NOMO-1 treated with dmso at 0.1 percent for 144 hours (cell line): Measurements from ENCODE around the gene SPEN.
"Not testable (repeated sequence)": the region's sequence is repeated elsewhere in the genome, so short reads cannot be mapped to it uniquely, and the experiment has no call there.

Experiments
- DNase-seq: peaks from one replicate; lab custom pipeline; 2025; ENCODE audit not compliant: unreplicated experiment; lab: John Stamatoyannopoulos, UW

SPEN gene, protein sequence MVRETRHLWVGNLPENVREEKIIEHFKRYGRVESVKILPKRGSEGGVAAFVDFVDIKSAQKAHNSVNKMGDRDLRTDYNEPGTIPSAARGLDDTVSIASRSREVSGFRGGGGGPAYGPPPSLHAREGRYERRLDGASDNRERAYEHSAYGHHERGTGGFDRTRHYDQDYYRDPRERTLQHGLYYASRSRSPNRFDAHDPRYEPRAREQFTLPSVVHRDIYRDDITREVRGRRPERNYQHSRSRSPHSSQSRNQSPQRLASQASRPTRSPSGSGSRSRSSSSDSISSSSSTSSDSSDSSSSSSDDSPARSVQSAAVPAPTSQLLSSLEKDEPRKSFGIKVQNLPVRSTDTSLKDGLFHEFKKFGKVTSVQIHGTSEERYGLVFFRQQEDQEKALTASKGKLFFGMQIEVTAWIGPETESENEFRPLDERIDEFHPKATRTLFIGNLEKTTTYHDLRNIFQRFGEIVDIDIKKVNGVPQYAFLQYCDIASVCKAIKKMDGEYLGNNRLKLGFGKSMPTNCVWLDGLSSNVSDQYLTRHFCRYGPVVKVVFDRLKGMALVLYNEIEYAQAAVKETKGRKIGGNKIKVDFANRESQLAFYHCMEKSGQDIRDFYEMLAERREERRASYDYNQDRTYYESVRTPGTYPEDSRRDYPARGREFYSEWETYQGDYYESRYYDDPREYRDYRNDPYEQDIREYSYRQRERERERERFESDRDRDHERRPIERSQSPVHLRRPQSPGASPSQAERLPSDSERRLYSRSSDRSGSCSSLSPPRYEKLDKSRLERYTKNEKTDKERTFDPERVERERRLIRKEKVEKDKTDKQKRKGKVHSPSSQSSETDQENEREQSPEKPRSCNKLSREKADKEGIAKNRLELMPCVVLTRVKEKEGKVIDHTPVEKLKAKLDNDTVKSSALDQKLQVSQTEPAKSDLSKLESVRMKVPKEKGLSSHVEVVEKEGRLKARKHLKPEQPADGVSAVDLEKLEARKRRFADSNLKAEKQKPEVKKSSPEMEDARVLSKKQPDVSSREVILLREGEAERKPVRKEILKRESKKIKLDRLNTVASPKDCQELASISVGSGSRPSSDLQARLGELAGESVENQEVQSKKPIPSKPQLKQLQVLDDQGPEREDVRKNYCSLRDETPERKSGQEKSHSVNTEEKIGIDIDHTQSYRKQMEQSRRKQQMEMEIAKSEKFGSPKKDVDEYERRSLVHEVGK (N-terminal part only)

DNA sequence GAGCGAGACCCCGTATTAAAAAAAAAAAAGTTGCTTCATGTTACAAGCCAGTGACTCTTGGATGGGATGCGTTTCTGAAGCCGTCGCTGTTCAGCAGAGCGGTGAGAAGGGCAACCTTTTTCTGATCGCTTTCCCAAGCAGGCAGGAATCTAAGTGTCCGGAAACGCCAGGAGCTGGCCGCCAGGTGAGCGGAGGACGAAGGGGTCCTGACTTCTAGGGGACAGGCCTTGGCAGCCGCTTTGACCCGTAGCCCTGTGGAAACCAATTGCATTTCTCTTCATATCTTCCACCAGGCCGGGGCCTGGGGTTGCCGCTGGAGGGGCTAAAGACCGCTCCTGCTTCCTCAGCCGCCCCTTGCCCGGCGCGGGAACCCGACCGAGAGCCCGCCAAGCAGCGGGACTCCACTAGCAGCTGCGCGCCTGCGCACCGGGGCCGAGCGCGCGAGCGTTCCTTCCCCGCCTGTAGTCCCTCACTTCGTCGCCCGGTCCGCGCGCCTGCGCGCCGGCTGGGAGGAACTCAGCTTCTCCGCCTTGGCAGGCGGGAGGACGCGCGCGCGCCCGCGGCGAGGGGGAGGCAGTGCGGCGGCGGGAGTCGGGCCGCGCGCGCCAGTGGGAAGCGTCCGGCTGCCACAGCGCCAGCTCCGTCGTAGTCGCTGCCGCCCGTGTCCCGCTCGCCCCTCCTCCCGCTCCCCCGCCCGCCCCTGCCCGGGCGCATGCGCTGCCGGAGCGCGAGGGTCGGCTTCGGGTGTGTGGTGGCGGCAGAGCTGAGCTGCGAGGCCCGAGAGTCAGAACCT, at the start of gene SPEN:
Gene SPEN, plus strand, starts transcription at position 608 of the 793 bp plus-strand sequence. CDS start 361 bp downstream, outside the sequence.
- DNase-seq: peak; percentile 94

DNA sequence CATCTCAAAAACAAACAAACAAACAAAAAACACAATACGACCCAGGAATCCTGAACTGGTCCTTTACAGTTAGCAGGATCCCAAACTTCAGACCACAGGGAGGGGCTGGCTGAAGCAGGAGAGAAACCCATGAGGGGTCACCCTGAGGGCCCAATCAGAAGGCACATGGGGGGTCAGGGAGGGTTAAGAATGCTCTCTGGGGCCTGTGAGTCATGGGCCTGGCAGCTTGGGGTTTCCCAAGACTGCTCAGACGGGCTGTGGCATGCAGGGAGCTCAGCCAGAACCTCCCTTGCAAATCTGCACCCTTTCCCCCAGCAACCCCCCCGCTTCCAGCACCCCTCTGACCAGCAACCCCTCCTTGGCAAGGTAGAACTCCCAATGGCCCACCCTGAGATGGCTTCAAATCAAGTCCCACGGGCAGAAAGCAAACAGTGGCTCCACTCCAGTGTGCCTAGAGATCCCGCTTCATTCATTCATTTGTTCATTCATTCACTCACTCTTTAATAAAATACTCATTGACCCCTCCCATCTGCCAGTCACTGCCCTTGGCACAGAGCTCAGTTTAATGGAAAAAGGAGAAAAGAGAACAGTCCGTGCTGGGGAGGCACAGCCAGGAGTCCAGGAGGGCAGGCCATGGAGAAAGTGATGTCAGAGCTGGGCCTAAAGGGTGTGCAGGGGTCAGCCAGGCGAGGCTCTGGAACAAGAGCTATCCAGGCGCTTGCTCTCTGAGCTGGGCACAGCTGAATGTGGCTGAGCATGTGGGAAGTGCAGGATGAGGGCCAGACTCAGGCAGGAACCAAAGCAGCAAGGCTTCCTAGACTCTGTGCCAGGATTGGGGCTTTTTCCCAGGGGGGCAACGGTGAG, 48.3 kb upstream of the SPEN start:
- DNase-seq: no peak

DNA sequence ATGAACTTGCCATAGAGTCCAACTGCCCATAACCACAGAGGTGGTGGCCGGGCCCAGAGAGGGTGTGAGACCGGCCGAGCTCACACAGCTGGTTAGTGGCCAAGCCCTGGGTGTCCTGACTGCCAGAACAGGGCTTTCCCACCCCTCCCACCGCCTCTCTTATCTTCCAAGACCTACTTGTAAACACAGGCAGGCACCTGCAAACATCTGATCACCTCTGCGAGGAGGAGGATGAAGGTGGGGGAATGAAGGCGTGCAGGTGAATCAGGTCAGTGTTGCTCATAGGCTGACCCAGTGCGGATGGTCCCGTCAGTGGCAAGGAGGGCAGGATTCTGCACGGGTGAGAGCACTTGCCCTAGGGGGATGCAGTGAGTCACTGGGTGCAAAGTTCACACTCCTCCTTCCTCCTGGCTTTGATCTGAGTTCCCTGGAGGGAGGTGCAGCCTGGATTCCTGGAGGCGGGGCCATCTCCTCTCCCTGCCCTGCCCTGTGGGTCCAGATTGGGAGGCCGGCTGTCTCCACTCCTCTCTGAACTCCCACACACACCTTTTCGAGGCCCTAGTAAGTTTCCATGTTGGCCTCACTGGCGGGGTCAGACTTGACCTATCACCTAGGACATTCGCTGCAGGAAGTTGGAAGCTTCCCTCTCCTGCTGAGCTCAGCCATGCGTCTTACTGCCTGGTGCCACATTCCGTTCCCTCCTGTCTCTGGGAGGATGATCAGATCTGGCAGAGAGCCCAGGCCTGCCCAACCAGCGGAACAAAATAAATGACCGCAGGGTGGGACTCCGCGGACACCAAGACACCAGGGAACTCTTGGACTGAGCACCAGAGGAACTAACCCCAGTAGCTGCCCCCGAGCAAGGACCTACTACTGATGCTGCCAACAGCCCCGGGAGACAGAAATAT, 47.3 kb upstream of the SPEN start:
- DNase-seq: no peak

DNA sequence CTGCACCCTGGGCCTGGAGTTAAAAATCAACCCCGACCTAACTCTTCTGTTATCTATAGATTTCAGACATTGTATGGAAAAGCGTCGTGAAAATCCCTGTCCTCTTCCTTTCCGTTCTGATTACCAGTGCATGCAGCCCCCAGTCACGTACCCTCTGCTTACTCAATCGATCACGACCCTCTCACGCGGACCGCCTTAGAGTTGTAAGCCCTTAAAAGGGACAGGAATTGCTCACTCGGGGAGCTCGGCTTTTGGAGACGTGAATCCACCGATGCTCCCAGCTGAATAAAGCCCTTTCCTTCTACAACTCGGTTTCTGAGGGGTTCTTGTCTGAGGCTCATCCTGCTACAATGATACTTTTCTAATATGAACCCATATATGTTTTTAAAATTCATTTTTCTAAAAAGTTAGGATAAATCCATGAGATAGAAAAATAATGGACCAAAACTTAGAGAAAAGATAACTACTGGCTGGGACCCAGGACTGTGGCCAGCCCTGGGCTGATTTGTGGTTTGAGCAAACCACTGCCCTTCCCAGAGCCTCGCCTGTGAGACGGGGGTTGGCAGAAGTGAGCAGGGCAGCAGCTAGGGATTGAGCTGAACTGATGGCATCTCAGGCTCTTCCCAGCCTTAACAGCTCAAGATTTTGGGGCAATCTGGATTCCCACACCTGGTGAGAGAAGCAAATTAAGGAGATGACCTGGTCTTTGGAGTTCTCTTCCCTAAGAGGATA, 45.1 kb upstream of the SPEN start:
- DNase-seq: no peak

DNA sequence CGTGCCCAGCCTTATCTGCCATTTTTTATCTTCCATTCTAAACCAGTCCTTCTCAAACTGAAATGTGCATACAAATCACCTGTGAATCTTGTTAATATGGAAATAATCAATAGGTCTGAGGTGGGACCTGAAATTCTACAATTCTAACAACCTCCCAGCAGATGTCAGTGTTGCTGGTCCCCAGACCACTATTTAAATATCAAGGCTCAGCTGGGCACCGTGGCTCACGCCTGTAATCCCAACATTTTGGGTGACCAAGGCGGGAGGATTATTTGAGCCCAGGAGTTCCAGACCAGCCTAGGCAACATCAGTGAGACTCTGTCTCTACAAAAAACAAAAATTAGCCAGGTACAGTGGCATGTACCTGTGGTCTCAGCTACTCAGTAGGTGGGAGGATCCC, 44.1 kb upstream of the SPEN start:
- DNase-seq: no peak

DNA sequence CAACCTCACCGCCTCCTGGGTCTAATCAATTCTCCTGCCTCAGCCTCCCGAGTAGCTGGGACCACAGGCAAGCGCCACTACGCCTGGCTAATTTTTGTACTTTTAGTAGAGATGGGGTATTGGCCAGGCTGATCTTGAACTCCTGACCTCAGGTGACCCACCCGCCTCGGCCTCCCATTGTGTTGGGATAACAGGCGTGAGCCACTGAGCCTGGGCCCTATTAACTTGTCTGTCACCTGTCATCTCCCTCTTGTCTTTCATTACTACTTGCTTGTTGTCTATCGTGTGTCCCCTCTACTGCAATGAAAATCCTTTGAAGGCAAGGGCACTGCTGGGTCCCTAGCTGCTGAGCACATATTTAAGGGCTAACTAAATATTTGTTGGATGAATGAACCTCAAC, 43.4 kb upstream of the SPEN start:
- no peak for DNase-seq

DNA sequence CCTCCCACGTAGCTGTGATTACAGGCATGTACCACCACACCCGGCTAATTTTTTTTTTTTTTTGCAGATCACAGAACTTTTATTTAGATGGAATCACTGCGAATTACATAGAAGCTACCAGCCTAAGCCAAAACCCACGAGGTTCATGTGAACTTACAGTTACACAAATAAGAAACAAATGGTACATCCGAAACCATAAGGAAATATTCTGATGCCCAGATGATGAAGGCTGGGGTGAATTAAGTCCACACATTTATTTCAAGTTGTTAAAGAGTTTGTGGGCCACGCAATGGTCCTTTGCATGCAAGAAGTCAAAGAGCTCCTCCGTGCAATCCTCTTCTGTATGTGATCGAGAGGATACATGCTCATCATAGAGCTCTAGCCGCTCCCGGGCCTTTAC, 40.4 kb upstream of the SPEN start:
- no peak for DNase-seq

DNA sequence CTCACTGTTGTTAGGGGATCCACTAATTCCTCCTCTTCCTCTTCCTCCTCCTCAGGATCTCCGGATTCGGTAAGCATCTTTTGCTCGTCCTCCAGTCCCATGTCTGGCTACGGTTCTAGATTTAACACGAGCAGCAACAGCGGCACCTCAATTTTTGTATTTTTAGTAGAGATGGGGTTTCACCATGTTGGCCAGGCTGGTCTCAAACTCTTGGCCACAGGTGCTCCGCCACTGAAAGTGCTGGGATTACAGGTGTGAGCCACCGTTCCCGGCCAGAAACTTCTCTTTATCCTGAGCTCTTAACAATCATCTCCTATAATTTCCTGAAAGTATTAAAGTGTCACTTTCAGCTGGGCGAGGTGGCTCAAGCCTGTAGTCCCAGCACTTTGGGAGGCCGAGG, 40.0 kb upstream of the SPEN start, which contains the start of gene UQCRHL:
Gene UQCRHL, minus strand, starts transcription at position 101 of the 400 bp plus-strand sequence. Its CDS starts 0 bp downstream, at position 101.
- DNase-seq: not testable (repeated sequence)

DNA sequence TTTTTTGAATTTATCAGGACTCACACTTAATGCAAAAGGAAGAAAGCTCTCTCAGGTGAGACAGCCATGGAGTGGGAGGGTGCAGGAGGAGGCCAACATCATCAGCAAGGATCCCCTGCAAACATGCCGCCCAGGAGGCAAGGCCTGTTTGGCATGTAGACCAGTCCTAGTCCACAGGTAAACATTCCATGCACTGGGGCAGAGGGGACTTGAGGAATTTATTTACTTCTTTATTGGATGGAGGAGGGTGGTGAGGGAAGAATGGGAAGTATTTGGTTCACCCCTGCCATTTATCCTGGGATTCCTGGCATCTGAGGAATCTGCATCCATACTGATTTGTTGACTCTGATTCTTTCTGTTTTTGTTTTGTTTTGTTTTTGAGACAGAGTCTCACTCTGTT, 38.6 kb upstream of the SPEN start:
- DNase-seq: no peak

DNA sequence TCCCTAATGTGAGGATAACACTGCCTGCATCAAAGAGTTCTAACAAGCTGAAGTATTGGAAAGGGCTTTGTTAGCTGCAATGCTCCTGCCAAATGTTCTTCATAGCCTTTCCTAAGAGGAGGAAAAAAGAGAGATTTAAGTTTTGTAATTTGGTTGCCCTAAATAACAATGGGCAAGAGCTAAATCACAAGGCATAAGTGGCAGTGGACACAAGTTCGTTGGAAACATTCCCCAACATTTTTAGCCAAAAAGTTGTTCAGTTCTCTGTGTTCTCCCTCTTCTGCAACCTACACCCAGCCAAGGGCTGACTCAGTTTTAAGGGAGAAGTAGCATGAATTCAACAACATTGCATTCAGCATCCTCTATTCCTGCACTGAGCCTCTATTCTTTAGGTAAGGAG, 37.4 kb upstream of the SPEN start:
- no peak for DNase-seq

DNA sequence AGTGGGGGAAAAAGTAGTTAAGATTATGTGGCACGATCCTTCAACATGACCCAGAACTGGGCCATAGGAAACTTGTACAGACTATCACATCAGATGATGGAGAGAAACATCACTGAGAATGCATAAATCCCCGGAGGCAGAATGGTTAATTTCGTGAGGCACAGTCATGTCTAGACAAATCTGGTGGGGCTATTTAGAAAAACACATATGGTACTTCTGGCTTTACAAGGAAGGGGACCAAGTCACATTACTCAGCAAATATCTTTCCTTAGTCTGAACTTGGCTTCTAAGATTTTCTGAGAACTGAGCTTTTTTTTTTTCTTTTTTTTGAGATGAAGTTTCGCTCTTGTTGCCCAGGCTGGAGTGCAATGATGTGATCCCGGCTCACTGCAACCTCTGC, 30.8 kb upstream of the SPEN start:
- DNase-seq: no peak

DNA sequence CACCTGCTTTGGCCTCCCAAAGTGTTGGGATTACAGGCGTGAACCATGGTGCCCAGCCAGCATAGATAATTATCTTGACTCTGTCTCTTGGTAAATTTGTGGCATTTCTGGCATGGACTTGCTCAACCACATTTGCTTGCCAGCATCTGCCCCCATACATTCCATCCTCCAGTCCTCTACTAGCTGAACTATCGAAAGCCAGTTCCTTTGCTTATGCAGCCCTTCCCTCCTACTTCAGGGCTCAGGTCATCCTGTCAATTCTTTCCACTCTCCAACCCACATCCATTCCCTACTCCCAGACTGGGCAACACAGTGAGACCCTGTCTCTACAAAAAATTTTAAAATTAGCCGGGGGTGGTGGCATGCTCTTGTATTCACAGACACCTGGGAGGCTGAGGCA, 27.0 kb upstream of the SPEN start:
- DNase-seq: no peak

DNA sequence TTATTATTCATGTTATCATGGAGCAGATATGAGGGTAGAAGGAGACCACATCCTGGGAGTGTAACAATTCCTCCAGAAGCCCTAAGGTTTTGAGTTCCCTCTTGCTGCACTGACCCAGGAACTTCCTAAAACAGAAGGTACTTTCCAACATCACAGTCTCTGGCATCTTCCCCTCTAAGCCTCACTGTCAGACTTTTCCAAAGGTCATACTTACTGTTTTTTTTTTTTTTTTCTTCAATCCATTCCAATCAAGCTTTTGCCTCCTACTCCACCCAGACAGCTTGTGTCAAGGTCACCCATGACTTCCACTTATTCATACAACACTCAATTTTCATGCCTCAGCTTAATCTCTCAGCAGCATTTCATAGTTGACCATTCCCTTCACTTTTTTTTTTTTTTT, 21.7 kb upstream of the SPEN start:
- DNase-seq: no peak

DNA sequence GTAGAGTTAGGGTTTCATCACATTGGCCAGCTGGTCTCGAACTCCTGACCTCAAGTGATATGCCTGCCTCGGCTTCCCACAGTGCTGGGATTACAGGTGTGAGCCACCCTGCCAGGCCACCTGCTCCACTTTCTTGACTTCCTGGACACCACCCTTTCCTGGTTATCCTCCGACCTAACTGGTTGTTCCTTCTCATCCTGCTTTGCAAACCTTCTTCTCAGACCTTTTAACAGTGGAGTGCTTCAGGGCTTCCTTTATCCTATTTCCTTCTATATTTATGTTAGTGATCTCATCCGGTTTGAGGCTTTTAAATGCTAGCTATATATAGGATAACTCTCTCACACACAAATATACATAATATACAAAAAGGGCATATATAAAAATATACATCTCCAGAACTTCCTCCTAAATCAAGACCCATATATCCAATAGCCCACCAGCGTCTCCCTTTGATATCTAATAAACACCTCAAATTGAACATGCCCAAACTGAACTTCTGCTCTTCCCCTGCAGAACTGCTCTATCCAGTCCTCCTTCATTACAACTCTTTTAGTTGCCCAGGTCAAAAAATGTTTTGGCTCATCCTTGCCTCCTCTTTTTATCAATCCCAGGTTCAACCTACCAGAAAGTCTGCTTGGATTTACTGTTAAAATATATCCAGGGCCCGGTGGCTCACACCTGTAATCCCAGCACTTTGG, 20.5 kb upstream of the SPEN start:
- no peak for DNase-seq

DNA sequence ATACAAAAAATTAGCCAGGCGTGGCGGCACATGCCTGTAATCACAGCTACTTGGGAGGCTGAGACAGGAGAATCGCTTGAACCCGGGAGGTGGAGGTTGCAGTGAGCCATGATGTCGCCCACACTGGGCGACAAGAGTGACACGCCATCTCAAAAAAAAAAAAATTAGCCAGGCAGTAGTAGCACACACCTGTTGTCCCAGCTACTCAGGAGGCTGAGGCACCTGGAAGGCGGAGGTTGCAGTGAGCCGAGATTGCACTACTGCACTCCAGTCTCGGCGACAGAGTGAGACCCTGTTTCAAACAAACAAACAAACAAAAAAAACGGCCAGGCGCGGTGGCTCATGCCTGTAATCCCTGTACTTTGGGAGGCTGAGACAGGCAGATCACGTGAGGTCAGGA, 19.9 kb upstream of the SPEN start:
- DNase-seq: not testable (repeated sequence)

DNA sequence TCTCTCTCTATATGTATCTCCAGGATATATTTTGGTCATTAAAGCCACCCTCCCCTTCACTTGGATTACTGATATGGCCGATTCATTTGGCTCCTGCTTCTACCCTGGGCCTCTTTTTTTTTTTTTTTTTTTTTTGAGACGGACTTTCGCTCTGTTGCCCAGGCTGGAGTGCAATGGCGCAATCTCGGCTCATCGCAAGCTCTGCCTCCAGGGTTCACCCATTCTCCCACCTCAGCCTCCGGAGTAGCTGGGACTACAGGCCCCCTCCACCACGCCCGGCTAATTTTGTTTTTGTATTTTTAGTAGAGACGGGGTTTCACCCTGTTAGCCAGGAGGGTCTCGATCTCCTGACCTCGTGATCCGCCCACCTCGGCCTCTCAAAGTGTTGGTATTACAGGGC, 18.6 kb upstream of the SPEN start:
- not testable (repeated sequence) for DNase-seq

DNA sequence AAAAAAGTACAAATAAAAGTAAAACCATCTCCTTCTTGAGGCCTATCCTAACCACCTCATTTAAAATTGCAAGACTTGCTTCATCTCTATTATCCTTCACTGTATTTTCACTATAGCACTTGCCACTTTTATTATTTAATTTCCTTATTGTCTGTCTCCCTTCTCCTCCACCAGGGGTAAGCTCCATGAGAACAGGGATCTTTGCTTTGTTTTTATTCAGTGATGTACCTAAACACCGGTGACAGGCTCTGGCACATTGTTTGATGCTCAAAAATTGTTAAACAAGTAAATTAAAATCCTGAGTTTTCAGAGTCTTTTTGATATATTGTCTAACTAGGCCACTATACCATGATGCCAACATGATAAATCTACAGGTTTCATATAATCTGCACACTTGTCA, 17.2 kb upstream of the SPEN start:
- no peak for DNase-seq
